Stimulated activated CD4-positive, alpha-beta T cell treated with anti-CD3 and anti-CD28 coated beads, Interleukin-12 subunit alpha, Interleukin-12 subunit beta, amount 100 ng/mL, for 48 hours (primary cell): ENCODE data around the gene CHMP6.

ENCODE experiments used
- DNase-seq, 3 donors: peaks; one replicate each; pipeline ENCODE4 v3.0.0-alpha.2; 2020; ENCODE audit warnings: low read depth in 2 of 3, low spot score in 1 of 3

CHMP6 gene

DNA sequence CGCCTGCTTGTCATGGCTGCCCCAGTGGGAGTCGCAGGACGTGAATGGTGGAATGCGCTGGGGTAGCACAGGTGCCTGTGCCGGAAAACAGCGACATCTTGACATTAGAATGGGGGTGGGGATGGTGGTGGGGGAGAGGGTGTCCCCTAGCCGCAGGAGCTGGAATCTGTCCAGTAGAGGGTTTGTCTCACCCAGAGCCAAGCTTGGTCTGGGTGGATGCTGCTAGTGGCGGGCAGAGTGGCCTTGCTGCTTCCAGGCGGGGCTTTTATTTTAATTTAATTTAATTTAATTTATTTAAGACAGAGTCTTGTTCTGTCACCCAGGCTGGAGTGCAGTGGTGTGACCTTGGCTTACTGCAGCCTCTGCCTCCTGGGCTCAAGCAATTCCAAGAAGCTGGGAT is 51.0 kb downstream of the CHMP6 start:
- DNase-seq, result no peak

DNA sequence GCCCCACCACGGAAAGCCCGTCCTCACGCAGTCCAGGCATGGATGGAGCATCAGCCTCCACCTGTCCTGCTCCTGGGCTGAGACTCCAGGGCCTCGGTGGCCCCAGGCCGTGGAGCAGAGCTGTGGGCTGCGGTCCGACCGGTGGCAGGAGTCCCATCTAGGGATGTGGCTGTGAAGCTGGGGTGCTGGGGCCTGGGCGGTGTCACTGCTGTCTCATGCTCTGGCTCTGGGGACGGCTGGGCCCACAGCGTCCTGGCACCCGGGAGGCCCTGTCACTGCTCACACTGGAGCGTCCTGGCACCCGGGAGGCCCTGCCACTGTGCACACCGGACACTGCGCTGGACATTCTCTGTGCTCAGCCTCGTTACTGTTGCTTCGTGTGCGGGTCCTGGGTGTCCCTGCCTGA is 51.7 kb downstream of the CHMP6 start:
- no peak for DNase-seq

DNA sequence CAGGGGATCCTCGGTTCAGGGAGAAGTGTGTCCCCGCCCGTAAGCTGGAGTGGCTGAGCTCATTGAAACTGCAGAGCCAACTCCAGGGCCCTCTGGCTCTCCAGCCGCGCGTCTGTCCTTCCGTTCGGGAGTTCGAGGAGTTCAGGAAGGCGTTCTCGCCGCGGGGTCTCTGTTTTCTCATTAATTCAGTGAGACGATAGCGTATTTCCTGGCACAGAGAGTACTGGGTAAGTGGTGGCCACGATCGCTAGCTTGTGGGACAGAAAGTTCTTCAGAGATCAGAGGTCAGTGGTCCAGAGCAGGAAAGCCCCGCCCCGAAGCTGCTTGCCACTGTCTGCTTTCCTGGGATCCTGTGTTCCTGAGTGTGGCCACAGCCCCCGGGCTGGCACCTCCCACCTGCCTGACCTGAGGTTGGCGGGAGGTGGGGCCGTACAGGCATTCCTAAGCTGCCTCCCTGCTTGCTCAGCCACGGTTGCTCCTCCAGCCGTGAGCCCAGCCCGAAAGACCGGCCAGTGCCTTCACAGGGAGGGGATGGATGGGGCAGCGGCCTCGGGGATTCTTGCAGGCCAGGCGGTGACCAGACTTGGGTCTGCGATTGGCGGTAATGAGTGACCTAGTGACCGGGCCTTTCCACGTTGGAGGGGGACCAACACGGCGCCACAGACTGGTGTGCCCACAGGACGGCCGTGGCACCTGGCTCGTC is 52.2 kb downstream of the CHMP6 start:
- DNase-seq, result no peak

DNA sequence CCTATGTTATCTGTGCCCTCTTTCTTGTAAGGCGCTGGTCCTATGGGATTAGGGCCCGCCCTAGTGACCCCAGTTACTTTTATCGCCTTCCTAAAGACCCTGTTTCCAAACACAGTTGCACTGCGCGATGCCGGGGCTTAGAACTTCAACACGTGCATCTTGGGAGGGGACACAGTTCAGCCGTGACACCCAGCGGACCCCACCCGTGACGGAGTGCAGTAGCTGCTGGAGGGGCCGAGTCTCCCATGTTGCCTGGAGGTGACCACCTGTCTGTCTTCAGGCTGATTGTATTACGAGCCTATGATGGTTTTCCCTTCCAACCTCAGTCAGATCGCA is 52.8 kb downstream of the CHMP6 start:
- no peak for DNase-seq

DNA sequence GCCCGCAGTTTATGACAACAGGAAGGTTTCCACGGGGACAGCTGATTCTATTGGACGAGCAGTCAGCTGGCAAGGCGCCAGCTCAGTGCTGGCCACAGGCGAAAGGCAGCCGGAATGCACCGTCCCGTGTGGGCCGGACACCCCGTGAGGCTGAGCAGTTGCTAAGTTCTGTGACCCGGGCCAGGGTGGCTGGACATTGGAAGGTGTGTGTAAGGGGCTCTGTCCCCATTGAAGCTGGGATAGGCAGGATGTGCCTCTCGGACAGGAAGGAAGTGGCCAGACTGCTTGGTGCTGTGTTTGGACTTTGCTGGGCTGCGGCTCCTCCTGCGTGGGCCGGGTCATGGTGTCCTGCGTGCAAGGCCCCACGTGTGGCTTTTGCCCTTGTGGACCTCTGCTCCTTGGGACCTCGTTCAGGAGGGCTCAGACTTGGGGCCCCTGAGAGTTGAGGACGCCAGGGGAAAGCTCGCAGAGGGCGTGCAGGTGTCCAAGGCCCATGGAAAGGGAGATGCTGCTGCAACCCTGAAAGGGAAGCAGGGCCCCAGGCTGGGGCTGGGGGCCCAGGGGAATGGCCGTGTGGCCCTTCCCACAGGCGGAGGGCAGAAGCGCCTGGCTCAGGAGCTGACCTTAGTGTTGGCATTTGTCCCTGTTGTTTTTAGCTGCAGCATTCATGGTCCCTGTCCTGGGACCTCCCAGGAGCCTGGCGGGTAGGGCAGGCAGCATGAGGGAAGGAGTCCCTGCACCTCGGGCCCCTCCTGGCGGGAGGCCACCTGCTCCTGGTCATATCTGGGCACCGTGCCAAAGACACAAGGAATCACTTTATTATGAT is 53.3 kb downstream of the CHMP6 start:
- DNase-seq, result no peak

DNA sequence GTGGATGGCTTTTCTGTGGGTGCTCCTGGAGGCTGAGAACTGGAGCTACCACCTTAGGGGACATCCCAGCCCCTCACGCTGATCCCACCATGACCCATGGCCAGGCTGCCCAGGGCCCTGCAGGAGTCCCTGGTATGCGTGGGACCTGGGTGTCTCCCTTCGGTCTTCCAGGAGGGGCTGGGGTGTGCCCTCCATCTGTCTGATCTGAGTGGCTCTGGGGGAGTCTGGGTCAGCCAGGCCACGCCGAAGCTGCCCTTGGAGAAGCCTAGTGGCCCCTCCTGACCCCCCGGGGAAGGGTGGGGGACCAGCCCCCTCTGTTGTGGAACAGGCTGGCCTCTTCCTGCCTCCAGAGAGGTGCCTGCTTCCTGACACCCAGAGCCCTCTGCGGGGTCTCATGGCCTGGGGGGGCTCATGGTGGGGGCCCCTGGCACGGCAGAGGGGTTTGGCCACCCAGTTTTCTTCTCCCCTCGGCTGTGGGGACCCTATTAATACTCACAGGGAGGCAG is 54.0 kb downstream of the CHMP6 start:
- DNase-seq, result no peak

DNA sequence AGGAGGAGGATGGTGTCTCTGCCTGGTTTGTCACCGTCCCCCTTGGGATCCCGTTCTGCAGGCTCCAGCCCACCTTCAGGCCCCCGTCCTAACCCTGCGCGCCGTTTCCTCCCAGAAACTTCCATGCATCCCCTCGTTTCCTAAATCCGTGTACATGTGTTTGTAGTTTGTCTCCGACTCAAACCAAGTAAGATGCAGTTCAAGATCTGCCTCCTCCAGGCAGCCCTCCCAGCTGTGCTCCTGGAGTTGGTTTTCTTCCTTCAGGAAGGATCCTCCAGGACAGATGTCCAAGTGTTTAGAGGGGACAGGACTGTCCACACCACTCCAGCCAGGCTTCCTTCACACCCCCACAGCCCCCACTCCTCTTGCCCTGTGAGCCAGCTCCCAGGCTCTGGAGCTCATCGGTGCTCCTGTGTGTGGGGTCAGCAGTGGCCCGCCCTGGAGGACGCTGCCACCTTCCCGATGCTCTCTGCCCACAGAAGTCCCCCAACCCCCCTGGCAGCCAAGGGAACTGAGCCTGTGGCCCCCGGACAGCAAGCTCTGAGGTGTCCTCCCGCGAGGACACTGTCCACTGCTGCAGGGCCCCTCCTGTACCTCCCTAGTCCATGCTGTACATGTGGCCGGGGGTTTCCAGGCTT is 54.6 kb downstream of the CHMP6 start:
- no peak for DNase-seq

DNA sequence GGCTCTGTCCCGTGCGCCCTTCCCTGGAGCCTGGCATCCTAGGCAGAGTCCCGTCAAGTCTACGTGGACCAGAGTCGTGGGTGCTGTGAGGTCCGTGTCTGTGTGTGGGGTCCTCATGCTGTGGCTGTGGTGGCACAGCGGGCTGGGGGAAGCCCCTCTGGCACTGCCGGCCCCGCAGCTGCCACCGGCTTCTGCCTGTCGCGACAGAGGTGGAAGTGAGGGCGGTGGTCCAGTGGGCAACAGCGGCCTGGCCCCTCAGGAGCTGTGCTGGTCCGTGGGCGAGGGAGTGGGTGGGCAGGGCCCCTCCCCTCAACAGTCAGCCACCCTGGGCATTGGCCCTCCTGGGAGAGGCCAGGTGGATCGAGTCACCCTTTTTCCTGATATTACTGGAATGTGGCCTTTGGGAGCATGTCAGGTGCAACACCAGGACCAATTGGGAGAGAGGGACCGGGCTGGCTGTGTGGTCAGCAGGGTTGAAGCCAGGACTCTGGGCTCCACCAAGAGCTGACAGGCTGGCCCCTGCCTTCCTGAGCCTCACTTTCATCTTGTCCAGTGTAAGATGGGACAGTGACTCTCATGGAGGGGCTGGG is 55.2 kb downstream of the CHMP6 start:
- no peak for DNase-seq

DNA sequence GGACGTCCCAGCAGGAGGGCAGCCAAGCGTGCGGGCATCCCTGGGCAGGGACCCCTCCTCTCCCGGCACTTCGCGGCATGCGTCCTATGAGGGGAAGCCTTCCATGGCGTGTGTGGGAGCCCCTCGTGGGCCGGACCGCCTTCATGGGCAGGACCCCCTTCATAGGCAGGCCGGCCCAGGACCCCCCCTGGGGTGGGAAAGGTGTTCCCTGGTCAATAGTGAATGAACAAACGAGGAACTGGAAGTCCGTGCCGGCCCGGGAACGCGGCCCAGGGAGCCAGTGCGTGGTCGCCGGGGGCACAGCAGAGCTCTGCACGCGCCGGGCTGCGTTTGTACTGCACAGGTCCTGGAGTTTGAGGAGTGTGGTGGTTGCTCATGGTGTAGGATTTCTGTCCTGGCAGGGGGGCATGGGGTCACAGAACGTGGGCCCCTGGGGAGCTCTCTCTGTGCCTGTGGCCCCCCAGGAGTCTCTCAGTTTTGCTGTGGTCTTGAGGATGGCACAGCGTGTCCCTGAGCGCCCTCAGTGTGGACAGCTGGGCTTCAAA is 57.3 kb downstream of the CHMP6 start:
- DNase-seq, result no peak

DNA sequence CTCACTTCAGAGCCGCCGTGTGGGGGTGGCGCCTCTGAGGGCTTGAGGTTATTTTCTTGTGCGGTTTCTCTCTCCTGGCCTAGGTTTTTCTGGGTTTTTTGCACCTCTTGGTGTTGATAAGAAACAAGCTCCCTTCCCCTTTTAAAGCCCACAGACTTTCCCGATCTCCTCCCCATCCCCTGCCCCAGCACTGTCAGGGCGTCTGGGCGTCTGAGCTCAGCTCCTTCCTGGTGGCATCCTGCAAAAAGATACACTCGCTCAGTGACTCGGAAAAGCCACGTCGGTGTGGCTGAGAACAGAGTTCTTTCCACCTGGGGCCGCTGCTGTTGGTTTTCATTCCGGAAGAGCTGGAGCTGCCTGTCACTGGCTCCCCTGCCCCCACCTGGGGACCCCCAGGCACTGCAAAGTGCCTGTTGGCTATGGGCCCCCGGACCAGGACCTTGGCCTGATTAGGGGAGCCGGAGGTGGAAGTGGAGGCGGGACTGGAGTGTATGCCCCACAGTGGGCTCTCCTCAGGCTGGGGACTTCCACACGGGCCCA is 57.8 kb downstream of the CHMP6 start:
- no peak for DNase-seq
